Embryonic facial prominence (tissue), 1 donor: ENCODE data around the gene CHD9NB.
"Not testable (repeated sequence)": the region's sequence is repeated elsewhere in the genome, so short reads cannot be mapped to it uniquely, and the experiment has no call there.

Experiments
- DNase-seq: peaks from one replicate; pipeline ENCODE4 v3.0.0-alpha.2; 2016; ENCODE audit errors: extremely low spot score

The CHD9NB gene

DNA sequence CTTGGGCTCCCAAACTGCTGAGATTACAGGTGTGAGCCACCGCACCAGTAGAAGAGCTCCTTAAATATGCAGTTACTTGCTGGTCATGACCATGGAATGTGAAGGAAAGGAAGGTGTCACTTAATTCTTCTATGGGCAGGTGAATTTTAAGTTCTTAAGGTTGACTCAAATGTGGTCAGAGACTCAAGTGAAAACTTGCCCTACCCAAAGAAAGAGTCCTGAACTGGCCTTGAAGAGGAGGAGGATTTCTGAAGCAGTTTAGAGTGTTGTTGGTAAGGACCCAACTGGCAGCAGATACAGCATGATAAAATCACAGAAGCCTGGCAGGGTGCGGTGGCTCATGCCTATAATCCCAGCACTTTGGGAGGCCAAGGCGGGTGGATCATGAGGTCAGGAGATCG is 31.4 kb upstream of the CHD9NB start:
- DNase-seq = no peak

DNA sequence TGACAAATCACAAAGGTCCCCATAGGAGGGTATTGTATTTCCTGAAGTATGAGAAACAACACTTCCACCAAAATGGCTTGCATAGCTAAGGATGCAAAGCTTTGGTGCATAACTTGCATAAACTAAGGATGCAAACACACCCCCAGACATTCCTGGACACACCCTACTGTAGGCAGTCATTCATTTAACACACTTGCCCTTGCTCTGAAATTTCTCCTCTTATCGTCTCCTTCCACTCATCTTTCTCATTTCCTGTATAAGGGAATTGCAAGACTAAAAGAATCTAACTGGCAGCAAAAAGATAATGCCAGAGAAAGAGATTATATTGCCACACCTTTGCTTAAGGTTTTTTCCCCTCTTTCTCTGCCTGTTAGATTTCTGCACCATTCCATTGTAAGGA is 30.4 kb upstream of the CHD9NB start:
- DNase-seq = no peak

DNA sequence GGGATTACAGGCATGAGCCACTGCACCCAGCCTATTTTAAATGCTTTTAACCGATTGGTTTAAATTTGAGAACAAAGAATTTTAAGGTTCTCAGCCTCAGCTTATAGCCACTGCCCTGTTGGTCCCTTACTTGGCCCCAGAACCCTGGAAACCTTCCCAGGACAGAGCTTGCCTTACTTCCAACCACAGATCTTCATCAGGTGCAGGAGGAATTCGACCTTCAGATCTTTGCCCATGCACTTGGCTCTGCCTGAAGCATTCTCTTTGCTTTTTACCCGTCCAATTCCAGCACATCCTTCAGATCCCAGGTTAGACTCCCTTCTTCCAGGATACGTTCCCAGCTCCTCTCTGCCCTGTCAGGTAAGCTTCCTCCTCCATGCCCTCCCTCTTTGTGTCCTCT is 29.8 kb upstream of the CHD9NB start:
- DNase-seq = no peak

DNA sequence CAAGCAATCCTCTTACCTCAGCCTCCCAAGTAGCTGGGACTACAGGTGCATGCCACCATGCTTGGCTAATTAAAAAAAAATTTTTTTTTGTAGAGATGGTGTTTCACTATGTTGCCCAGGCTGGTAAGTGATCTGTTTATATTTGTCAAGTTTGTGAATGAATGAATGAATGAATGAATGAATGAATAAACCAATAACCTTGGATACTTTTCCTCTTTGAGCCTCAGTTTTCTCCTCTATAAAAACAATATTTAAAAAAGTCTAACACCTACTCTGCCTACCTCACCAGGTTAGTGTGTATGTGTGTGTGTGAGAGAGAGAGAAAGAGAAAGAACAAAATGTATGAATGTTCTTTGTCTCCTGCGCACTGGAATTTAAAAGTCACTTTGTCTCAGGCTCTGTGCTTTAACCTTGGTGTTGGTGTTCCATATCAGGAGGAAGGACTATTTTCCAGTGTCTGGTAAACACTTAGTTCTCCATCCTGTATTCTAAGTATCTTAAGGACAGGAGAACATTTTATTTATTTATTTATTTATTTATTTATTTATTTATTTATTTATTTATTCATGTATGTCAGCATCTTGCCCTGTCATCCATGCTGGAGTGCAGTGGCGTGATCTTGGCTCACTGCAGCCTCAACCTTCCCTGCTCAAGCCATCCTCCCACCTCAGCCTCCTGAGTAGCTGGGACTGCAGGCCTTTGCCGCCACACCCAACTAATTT is 29.1 kb upstream of the CHD9NB start:
- DNase-seq = no peak

DNA sequence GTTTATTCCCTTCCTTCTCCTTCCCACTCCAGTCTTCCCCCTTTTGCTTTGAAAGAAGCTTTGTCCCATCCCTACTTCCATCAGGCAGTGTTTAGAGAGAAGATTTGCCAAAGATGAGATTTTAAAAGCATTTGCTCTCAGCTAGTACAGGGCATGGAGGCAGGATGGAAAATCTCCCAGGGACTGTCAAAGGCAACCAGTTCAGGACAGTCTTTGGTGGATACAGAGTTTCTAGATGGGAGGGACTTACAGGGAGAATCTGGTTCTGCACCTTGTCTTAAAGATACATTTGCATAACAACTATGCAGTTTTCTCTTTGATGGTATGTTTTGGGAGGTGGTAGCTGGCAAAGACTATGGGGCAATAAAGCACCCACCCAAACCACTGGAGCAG is 28.3 kb upstream of the CHD9NB start:
- no peak for DNase-seq

DNA sequence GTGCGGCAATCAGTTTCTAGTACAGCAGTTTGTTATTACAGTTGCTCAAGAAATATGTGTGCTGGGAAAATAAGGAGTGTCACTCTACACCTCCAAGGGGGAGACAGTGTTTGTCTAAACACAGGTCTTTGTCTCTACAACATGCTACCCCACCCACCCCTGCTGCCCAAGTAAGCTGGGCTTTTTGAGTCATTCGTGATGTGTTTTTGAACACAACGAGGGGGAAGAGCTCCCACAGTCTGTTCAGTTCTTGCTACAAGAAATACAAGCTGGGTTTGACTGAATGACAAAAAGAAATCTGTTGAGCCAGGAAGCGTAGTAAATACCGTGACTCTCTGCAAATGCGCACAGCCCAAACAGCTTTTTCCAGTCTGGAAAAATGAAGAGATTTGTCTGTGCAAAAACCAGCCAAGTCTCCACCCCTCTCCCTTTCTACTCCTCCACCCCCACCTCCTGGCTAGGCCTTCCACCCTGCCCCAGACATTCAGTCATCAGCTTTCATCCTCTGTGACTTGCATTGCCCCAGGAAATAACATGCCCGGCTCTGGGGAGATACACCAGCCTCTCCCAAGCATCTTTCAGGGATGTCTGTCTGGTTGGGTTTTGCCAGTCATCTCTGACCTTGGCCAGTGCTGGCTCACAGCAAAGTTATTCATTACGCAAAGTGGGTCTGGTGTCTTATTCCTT is 27.8 kb upstream of the CHD9NB start:
- DNase-seq = peak; percentile 85

DNA sequence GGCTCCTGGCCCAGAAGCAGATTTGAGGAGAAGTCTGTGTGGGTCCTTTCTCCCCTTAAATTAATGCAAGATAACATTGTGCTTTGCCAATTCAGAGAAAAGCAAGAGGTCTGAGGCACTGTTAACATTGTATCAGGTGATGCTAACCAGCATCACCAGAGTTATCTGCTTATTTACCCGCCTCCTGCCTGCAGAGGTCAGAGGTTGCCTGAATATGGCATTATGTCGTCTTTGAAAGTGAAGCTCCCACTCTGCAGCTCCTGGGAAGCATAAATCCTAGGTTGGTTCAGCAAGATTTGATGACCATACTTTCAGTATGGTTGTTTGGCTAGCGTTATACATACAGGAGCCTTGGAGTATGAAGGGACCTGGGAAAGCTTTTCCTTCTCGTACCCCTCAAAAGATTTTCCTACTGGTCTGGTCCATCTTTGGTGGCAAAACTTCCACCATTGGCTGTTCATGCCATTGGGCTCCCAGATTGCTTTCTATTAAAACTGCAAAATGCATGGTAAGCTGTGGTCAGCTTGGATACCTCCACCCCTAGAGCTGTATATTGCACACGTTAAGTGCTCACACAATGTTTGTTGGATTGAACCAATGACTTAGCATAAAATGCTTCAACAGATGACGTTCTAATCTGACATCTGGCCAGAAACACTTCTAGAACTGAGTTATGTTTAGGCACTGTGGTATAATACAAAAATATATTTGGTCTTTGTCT is 26.2 kb upstream of the CHD9NB start:
- DNase-seq = no peak

DNA sequence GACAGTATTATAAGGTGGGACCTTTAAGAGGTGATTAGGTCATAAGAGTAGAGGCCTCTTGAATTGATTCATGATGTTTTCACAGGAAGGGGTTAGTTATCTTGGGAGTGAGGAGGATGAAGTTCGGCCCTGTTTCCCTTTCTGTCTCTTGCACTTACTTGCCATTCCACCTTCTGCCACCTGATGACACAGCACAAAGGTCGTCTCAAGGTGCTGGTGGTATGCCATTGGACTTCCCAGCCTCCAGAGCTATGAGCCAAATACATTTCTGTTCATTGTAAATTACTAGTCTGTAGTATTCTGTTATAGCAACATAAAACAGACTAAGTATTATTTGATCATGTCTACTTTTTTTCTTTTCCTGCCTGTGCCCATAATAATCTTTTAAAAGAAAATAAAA is 25.6 kb upstream of the CHD9NB start:
- DNase-seq = no peak

DNA sequence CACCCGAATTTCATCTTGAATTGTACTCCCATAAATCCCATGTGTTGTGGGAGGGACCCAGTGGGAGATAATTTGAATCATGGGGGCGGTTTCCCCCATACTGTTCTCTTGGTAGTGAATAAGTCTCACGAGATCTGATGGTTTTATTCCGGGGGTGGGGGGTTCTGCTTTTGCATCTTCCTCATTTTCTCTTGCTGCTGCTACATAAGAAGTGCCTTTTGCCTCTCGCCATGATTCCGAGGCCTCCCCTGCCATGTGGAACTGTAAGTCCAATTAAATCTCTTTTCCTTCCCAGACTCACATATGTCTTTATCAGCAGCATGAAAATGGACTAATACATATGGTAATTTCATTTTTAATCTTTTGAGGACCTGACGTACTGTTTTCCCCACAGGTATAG is 22.8 kb upstream of the CHD9NB start:
- not testable (repeated sequence) for DNase-seq

DNA sequence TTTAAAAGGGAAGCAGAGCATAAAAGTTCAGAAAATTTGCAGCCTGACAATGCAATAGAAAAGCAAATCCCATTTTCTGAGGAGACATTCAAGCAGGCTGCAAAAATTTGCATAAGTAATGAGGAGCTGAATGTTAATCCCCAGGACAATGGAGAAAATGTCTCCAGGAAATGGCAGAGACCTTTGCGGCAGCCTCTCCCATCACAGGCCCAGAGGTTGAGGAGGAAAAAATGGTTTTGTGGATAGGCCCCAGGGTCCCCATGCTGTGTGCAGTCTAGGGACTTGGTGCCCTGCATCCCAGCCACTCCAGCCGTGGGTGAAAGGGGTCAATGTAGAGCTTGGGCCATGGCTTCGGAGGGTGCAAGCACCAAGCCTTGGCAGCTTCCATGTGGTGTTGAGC is 21.6 kb upstream of the CHD9NB start:
- not testable (repeated sequence) for DNase-seq

DNA sequence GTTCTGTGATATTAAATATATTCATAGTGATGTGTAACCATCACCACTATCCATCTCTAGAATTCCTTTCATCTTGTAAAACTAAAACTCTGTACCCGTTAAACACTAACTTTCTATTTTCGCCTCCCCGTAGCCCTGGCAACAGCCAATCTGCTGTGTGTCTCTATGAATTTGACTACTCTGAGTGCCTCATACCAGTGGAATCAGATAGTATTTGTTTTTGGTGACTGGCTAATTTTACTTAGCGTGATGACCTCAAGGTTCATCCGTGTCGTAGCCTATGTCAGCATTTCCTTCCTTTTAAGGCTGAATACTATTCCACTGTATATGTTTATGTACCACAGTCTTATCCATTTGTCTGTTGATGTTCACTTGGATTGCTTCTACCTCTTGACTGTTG is 20.3 kb upstream of the CHD9NB start:
- DNase-seq = no peak

DNA sequence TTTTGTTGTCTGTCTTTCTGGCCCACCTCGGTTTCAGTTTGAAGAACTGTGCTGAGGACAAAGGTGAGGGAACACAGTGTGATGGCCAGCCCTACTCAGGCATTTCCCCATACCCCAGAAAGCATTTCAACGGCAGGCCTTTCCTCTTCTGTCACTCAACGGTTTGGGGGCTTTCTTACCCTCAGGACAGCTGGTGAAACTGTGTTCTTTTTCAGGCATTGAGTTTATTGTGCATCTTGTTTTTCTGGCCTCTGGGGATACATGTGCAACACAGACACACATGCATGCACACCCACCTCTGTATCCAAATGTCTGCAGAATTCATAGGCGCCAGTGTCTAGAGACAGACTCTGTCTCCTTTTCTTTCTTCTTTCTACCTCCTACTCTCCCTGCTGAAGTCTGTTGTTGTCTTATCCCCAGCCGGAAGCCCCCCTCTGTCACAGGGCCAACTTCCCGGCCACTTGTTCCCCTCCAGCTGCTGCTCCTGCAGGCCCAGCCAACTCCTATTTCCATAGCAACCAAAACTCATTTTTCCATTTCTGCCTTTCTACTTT is 19.1 kb upstream of the CHD9NB start:
- DNase-seq = peak; percentile 75

DNA sequence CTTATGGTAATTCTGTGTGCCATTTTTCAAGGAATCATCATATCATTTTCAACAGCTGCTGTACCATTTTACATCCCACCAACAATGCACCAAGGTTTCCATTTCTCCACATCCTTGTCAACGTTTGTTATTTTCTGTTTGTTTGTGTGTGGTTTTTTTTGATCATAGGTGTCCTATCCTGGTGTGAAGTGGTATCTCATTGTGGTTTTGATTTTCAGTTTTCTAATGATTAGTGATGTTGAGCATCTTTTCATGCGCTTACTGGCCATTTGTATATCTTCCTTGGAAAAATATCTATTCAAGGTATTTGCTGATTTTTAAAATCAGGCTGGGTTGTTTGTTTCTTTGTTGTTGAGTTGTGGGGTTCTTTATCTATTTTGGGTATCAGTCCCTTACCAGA is 17.1 kb upstream of the CHD9NB start:
- DNase-seq = no peak

DNA sequence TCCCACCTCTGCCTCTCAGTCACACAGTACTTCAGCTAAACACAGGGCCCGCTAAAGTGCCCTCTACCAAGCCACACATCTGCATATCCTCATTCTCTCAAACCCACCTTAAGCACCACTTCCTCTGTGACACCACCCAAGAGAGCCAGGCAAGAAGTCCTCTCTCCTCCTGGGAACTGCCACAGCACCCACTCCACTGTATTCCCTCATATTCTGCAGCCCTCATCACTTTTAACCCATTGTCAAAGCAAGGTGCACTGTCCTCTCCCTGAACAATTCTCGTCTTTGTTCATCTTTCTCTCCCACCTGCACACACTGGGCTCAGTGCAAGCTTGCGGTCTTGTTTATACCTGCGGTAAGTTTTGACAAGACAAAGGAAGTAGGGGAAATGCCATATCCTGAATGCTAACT is 15.7 kb upstream of the CHD9NB start:
- no peak for DNase-seq

DNA sequence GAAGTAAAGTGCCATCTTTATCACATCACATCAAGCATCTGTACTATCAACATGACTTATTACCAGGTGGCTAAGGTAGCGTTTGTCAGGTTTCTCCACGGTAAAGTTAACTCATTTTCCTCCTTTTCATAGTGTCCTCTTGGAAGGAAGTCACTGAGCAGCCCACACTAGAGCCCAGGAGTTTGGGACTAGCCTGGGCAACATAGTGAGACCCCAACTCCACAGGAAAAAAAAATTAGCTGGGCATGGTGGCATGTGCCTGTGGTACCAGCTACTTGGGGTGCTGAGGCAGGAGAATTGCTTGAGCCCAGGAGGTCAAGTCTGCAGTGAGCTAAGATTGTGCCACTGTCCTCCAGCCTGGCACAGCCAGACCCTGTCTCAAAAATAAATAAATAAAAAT is 15.0 kb upstream of the CHD9NB start:
- no peak for DNase-seq

DNA sequence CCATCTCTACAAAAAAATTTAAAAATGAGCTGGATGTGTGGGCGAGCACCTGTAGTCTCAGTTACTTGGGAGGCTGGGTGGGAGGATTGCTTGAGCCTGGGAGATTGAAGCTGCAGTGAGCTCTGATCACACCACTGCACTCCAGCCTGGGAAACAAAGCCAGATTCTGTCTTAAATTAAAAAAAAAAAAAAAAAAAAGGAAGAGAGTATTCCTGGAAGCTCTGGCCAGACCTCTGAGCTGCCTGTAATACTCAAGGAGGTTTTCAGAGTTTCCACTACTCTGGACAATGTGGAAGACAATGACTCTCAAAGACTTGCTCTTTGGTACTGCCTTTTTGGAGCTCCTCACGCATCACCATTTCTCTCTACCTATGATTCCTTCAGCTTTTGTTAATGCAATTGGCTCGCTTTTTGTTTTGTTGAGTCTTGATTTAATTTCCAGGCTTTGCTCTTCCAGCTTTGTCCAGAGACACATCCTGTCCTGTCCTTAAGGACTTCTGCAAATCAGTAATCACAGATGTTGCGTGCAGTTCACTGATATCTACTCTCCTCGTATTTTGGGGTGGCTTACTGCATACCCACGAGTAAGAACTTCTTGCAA is 12.9 kb upstream of the CHD9NB start:
- no peak for DNase-seq

DNA sequence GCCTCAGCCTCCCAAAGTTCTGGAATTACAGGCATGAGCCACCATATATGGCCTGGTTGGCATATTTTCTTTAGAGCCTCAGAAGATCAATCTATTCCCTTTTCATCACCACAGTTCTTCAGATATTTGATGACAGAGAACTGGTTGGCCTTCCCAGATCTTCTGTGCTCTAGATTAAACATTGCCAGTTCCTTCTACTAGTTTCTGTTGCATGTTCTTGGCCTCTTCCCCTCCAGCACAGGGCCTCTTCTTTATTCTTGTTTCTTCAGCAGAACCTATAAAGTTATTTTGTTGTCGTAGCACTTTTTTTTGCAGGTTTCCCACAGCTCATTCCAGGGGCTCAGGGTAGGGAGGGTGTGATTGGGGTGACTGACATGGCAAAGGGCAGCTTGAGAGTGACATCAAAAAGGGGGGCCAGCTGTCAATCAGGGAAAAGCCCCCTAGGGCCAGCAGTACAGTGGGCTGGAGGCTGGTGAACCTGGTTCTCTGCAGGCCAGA is 11.4 kb upstream of the CHD9NB start:
- no peak for DNase-seq

DNA sequence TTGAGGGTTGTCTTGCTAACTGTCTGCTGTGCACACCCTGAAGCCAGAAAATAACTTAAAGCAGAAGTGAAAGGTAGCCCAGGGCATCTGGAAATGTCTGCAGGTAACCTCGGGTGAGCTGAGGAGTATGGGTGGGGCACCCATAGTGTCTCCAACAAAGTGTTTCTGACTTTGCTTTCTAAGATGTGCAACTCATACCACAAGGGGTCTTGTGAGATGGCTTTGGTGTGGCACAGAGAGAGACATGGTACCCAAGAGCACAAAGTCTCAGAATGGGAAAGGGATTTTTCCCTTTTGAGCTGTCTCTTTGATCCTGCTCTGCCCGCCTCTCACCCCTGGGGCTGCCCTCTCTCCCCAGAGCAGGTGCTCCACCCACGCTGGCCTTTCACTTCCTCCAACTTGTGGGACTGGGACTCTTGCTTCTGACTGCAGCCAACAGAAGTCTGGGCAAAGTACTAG is 9.0 kb upstream of the CHD9NB start:
- no peak for DNase-seq

DNA sequence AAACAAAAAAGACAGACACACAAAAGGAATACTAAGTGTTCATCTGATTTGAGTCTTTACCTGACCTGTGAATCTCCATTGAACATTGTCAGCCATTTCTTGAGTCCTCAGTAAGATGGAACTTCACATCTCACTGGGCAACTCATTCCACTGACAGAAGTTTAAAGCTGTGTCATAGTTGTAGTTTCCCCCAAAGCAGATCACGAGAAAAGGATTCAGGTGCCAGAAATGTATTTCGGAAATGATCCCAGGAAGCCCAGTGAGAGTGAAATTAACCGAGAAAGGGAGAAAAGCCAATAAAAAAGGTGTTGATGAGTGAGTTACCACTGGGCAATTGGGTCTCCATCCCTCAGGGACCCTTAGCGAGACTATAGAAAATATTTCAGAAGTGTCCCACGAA is 8.6 kb upstream of the CHD9NB start:
- no peak for DNase-seq

DNA sequence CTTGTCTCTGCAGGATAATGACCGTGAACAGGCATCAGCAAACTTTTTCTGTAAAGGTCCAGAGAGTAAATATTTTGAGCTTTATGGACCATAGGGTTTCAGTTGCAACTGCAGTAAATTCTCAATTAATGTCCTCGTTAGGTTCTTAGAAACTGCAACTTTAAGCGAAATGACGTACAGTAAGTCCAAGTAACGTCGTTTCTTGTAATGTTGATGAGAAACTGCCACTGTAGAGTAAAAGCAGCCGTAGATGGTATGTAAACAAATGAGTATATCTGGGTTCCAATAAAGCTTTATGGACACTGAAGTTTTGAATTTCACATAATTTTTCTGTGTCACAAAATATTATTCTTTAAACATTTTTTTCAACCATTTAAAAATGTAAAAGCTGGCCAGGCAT is 7.0 kb upstream of the CHD9NB start:
- no peak for DNase-seq

DNA sequence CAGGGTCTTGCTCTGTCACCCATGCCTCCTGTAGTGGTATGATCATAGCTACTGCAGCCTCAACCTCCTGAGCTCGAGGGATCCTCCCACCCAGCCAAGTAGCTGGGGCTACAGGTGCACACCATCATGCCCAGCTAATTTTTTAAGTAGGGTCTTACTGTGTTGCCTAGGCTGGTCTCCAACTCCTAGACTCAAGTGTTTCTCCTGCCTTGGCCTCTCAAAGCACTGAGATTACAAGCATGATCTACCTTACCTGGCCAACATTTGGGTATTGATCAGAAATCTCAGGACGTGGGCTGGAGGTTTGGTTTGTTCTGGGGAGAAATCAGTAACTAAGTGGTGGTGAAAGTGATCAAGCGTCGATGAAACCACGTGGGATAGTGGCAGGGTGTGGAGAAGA is 6.2 kb upstream of the CHD9NB start:
- no peak for DNase-seq

DNA sequence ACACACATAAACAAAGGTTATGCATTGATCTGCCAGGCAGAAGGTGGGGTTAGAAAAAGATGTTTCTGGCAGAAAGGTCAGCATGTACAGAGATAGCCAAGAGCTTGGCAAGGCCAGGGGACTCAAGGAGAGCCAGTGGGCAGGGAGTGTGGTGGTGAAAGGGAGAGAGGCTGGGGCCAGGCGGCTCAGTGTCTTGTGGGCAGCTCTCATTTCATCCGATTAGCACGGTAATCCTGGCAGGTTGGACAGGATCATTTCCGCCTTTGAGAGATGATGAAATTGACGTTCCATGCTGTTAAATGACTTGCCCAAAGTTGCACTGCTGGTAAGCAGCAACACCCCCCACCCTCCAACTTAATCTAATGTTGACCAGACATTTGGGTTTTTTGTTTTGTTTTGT is 5.7 kb upstream of the CHD9NB start:
- no peak for DNase-seq
